BE2C (cell line): ENCODE measurements around the gene PFDN1.

ENCODE experiments used
- DNase-seq: peaks from one replicate; pipeline ENCODE4 v3.0.0-alpha.2; 2020
- H3K27me3 ChIP-seq: fragments of 250-450 bp; sonication (Bioruptor Pico); 2 replicates; pipeline ENCODE4 v1.5.1; 2020; ENCODE audit warnings: mild to moderate bottlenecking
- H3K36me3 ChIP-seq: fragments of 250-450 bp; sonication (Bioruptor Pico); 2 replicates; pipeline ENCODE4 v1.5.1; 2020; ENCODE audit warnings: mild to moderate bottlenecking
- H3K4me1 ChIP-seq: fragments of 250-450 bp; sonication (Bioruptor Pico); 2 replicates; pipeline ENCODE4 v1.5.1; 2020
- H3K4me3 ChIP-seq: 2 replicates; pipeline ENCODE4 v1.5.1; 2011; ENCODE audit warnings: low read depth, low read length
- H3K9me3 ChIP-seq: fragments of 250-450 bp; sonication (Bioruptor Pico); 2 replicates; pipeline ENCODE4 v1.5.1; 2020
- CTCF ChIP-seq: IDR thresholded peaks from 2 replicates; pipeline ENCODE4 v1.5.1; 2012; ENCODE audit warnings: mild to moderate bottlenecking, low read depth, low read length

PFDN1 gene

DNA sequence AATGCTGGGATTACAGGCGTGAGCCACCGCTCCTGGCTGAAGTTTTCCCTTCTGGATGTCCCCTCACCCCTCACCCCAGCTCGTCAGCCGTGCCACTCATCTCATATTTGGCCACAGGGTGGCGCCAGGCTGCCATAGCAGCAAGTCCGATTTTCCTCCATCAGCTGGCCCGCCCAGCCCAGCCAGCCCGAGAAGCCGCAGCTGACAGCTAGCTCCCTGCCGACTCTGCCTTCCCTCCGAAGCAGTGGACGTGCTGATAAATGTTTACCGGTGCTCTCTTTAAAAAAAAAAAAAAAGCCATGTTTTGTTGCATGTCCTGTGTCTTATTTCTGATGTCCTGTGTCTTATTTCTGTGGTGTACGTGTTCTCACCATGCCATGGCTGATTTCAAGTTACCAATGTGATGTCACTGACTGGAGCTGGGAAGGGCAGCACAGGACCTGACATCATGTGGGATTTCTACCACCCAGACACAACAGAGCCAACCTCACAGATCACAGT is 58.3 kb downstream of the PFDN1 start:
- no peaks in the 10 kb centered on the region for H3K9me3 ChIP-seq
- peaks cover 14% of the 10 kb centered on the region for H3K36me3 ChIP-seq
- H3K27me3 ChIP-seq, result no peaks in the 10 kb centered on the region
- H3K4me1 ChIP-seq, result peaks cover 15% of the 10 kb centered on the region
- no peak overlapping the region for H3K4me3 ChIP-seq
- TF ChIP-seq CTCF, result peak; percentile 82
- peak; percentile 95 for DNase-seq

GRCh38 chr5:140243706-140244250 is 59.1 kb downstream of the PFDN1 start:
- Histone ChIP-seq H3K36me3 (peaks cover 14% of the 10 kb centered on the region), H3K4me3 (no peak overlapping the region), H3K27me3 (no peaks in the 10 kb centered on the region), H3K4me1 (peaks cover 15% of the 10 kb centered on the region), H3K9me3 (no peaks in the 10 kb centered on the region)
- no peak for DNase-seq
- TF ChIP-seq CTCF, result no peak

- Histone ChIP-seq H3K4me3 (no peak overlapping the region), H3K4me1 (peaks cover 15% of the 10 kb centered on the region), H3K27me3 (no peaks in the 10 kb centered on the region), H3K36me3 (peaks cover 14% of the 10 kb centered on the region), H3K9me3 (no peaks in the 10 kb centered on the region)
- no peak for TF ChIP-seq CTCF
- no peak for DNase-seq
Measured at GRCh38 chr5:140242890-140243585, 59.9 kb downstream of the PFDN1 start.

GRCh38 chr5:140242099-140242498 is 60.8 kb downstream of the PFDN1 start:
- H3K9me3 ChIP-seq, result no peaks in the 10 kb centered on the region
- TF ChIP-seq CTCF, result peak; percentile 6; the same call in 1 of the 2 replicates

GRCh38 chr5:140240987-140241706 is 61.8 kb downstream of the PFDN1 start:
- H3K4me3 ChIP-seq, result no peak overlapping the region
- TF ChIP-seq CTCF, result no peak
- peaks cover 14% of the 10 kb centered on the region for H3K36me3 ChIP-seq
- peaks cover 15% of the 10 kb centered on the region for H3K4me1 ChIP-seq
- DNase-seq, result peak; percentile 96
- no peaks in the 10 kb centered on the region for H3K27me3 ChIP-seq
- H3K9me3 ChIP-seq, result no peaks in the 10 kb centered on the region

More at GRCh38 chr5:140242099-140242498, 60.8 kb downstream of the PFDN1 start:
- Histone ChIP-seq H3K36me3 (peaks cover 14% of the 10 kb centered on the region), H3K27me3 (no peaks in the 10 kb centered on the region), H3K4me3 (no peak overlapping the region), H3K4me1 (peaks cover 15% of the 10 kb centered on the region)
- no peak for DNase-seq
